Caco-2 (cell line): ENCODE measurements around the gene CLEC18A. TPM values are rescaled to one million over a fixed set of nuclear protein-coding genes. Genes with fewer than 3 reads are reported as not detected.

Experiments
- BruUV-seq: library from RNA; stranded (reverse); fragments of 400-500 nt; replicated peaks from 2 replicates; lab custom pipeline; 2021; lab: Mats Ljungman, UMichigan
- CTCF ChIA-PET: fragments of 300-600 bp; sonication (Branson Sonifier 250); formaldehyde crosslinking; loops from one replicate; lab custom pipeline; 2022; ENCODE audit warnings: antibody characterized with exemption; lab: Charles Lee
- POLR2A ChIA-PET: fragments of 300-600 bp; sonication (Branson Sonifier 250); formaldehyde crosslinking; loops from one replicate; lab custom pipeline; 2022; ENCODE audit warnings: antibody characterized with exemption; lab: Charles Lee
- DNase-seq, 2 experiments: peaks; one replicate each; pipeline versions ENCODE4 v3.0.0 to v3.0.0-alpha.2; 2020 to 2022
- H3K27me3 ChIP-seq: replicated peaks from 2 replicates; pipeline ENCODE4 v1.6.0; 2011; ENCODE audit warnings: low read length; ENCODE audit not compliant: control insufficient read depth, insufficient read depth
- H3K36me3 ChIP-seq: 2 replicates; pipeline ENCODE4 v1.5.1; 2011; ENCODE audit warnings: low read length; ENCODE audit not compliant: control insufficient read depth, insufficient read depth
- H3K4me1 ChIP-seq: fragments of 250-450 bp; sonication (Bioruptor Pico); 2 replicates; pipeline ENCODE4 v1.5.1; 2020; ENCODE audit warnings: mild to moderate bottlenecking
- H3K4me3 ChIP-seq: 2 replicates; pipeline ENCODE4 v1.5.1; 2011; ENCODE audit warnings: low read depth, mild to moderate bottlenecking, control low read depth, low read length
- H3K9me3 ChIP-seq: fragments of 250-450 bp; sonication (Bioruptor Pico); 2 replicates; pipeline ENCODE4 v1.5.1; 2020; ENCODE audit warnings: mild to moderate bottlenecking, moderate library complexity
- H3K27ac Mint-ChIP-seq: one replicate; pipeline ENCODE4 v1.8.0; 2022; ENCODE audit warnings: mixed read lengths; ENCODE audit not compliant: unreplicated experiment
- H3K27me3 Mint-ChIP-seq: one replicate; pipeline ENCODE4 v1.8.0; 2022; ENCODE audit warnings: mixed read lengths; ENCODE audit not compliant: insufficient read depth, unreplicated experiment
- H3K36me3 Mint-ChIP-seq: one replicate; pipeline ENCODE4 v1.8.0; 2022; ENCODE audit warnings: mild to moderate bottlenecking, mixed read lengths; ENCODE audit not compliant: insufficient read depth, unreplicated experiment
- H3K4me1 Mint-ChIP-seq: one replicate; pipeline ENCODE4 v1.8.0; 2022; ENCODE audit warnings: low read depth, mixed read lengths; ENCODE audit not compliant: unreplicated experiment
- H3K4me3 Mint-ChIP-seq: one replicate; pipeline ENCODE4 v1.8.0; 2022; ENCODE audit warnings: mild to moderate bottlenecking, moderate library complexity, mixed read lengths; ENCODE audit not compliant: unreplicated experiment
- H3K9me3 Mint-ChIP-seq: one replicate; pipeline ENCODE4 v1.8.0; 2022; ENCODE audit warnings: mixed read lengths; ENCODE audit not compliant: unreplicated experiment
- CTCF ChIP-seq, 2 experiments: fragments of 200-600 bp in 1 of 2; IDR thresholded peaks; 1 replicate in 1 of 2; 2 replicates in 1 of 2; pipeline versions ENCODE4 v1.5.1 to v1.8.0; 2011 to 2022; ENCODE audit warnings: antibody characterized with exemption in 1 of 2, control low read depth in 1 of 2, inconsistent platforms in 1 of 2, low read depth in 1 of 2, low read length in 1 of 2, mild to moderate bottlenecking in 1 of 2, moderate library complexity in 1 of 2; ENCODE audit not compliant: insufficient read depth in 1 of 2, severe bottlenecking in 1 of 2, unreplicated experiment in 1 of 2
- intact Hi-C: fragments of 100-400 bp; cut with micrococcal nuclease; formaldehyde crosslinking; loops from one replicate; pipeline ENCODE4 v1.10.0; 2022; ENCODE audit not compliant: unreplicated experiment
- total RNA-seq: library from RNA; stranded (reverse); gene quantifications from 2 replicates; pipeline ENCODE4 v1.2.3, GENCODE V29; 2022

CLEC18A gene
- total RNA-seq, 1 experiment from 2014 or later, result 1.3 TPM

- no peaks in the 10 kb centered on the region for H3K9me3 ChIP-seq
- TF ChIP-seq CTCF (IDR thresholded peaks at IDR 0.05; ENCODE audit: insufficient read depth in 1 of 2, low read depth in 1 of 2, low read length in 1 of 2, severe bottlenecking in 1 of 2, unreplicated experiment in 1 of 2), result no peak
- BruUV-seq, result no TSS peak
- Mint-ChIP-seq H3K4me3 (no peak overlapping the region), H3K4me1 (no peaks in the 10 kb centered on the region), H3K27ac (no peak overlapping the region), H3K9me3 (no peaks in the 10 kb centered on the region), H3K36me3 (peaks cover 19% of the 10 kb centered on the region), H3K27me3 (no peaks in the 10 kb centered on the region)
- intact Hi-C loops, result no loop called here
- H3K27me3 ChIP-seq, result no peaks in the 10 kb centered on the region
- no peaks in the 10 kb centered on the region for H3K4me1 ChIP-seq
- DNase-seq, result no peak
- no peak overlapping the region for H3K4me3 ChIP-seq
- ChIA-PET CTCF (no interaction called here), POLR2A (no interaction called here)
- peaks cover 3% of the 10 kb centered on the region for H3K36me3 ChIP-seq
Observed at GRCh38 chr16:69932691-69933392, 18.3 kb upstream of the CLEC18A start.

GRCh38 chr16:69934044-69934443 is 17.1 kb upstream of the CLEC18A start:
- H3K9me3 ChIP-seq, result no peaks in the 10 kb centered on the region
- no peak overlapping the region for H3K27ac Mint-ChIP-seq
- no TSS peak for BruUV-seq

GRCh38 chr16:69934751-69935150 is 16.4 kb upstream of the CLEC18A start:
- POLR2A ChIA-PET, result no interaction called here
- peaks cover 19% of the 10 kb centered on the region for H3K36me3 Mint-ChIP-seq
- no peaks in the 10 kb centered on the region for H3K27me3 Mint-ChIP-seq
- H3K9me3 Mint-ChIP-seq, result no peaks in the 10 kb centered on the region
- no peak overlapping the region for H3K4me3 ChIP-seq
- H3K4me1 ChIP-seq, result no peaks in the 10 kb centered on the region
- no peaks in the 10 kb centered on the region for H3K27me3 ChIP-seq
- no TSS peak for BruUV-seq
- intact Hi-C loops, result no loop called here
- no peak overlapping the region for H3K27ac Mint-ChIP-seq
- H3K4me1 Mint-ChIP-seq, result no peaks in the 10 kb centered on the region
- DNase-seq, result no peak
- CTCF ChIA-PET, result interaction anchor here (0.6 kb wide), 1 partner anchor 211 kb away, joined by 3 read pairs; no protein-coding TSS in a partner anchor
- TF ChIP-seq CTCF (IDR thresholded peaks at IDR 0.05; ENCODE audit: insufficient read depth in 1 of 2, low read depth in 1 of 2, low read length in 1 of 2, severe bottlenecking in 1 of 2, unreplicated experiment in 1 of 2), result no peak
- no peak overlapping the region for H3K4me3 Mint-ChIP-seq
- peaks cover 3% of the 10 kb centered on the region for H3K36me3 ChIP-seq
- H3K9me3 ChIP-seq, result no peaks in the 10 kb centered on the region

More at GRCh38 chr16:69934044-69934443, 17.1 kb upstream of the CLEC18A start:
- Mint-ChIP-seq H3K4me3 (no peak overlapping the region), H3K9me3 (no peaks in the 10 kb centered on the region), H3K4me1 (no peaks in the 10 kb centered on the region), H3K27me3 (no peaks in the 10 kb centered on the region), H3K36me3 (peaks cover 19% of the 10 kb centered on the region)
- no peak for DNase-seq
- Histone ChIP-seq H3K36me3 (peaks cover 3% of the 10 kb centered on the region), H3K4me1 (no peaks in the 10 kb centered on the region), H3K27me3 (no peaks in the 10 kb centered on the region), H3K4me3 (no peak overlapping the region)
- POLR2A ChIA-PET, result no interaction called here
- intact Hi-C loops, result no loop called here
- TF ChIP-seq CTCF (IDR thresholded peaks at IDR 0.05; ENCODE audit: insufficient read depth in 1 of 2, low read depth in 1 of 2, low read length in 1 of 2, severe bottlenecking in 1 of 2, unreplicated experiment in 1 of 2), result no peak
- CTCF ChIA-PET, result interaction anchor here (0.6 kb wide), 1 partner anchor 210 kb away, joined by 3 read pairs; no protein-coding TSS in a partner anchor
